Hepatocyte (in vitro differentiated cells): ENCODE results near the gene TPGS2. TPM values are rescaled to one million over a fixed set of nuclear protein-coding genes. Genes with fewer than 3 reads are reported as not detected.
"Not testable (repeated sequence)": the region's sequence is repeated elsewhere in the genome, so short reads cannot be mapped to it uniquely, and the experiment has no call there.

ENCODE experiments used
- DNase-seq: peaks from one replicate; pipeline ENCODE4 v3.0.0-alpha.2; 2016; ENCODE audit warnings: low spot score
- H2AFZ ChIP-seq: fragments of 200-600 bp; sonication (generic); 2 replicates; pipeline ENCODE4 v1.6.0; 2016; ENCODE audit warnings: antibody characterized with exemption, mild to moderate bottlenecking
- H3K27ac ChIP-seq: fragments of 200-600 bp; sonication (generic); 2 replicates; pipeline ENCODE4 v1.5.1; 2016; ENCODE audit warnings: mild to moderate bottlenecking
- H3K27me3 ChIP-seq: fragments of 200-600 bp; sonication (generic); 2 replicates; pipeline ENCODE4 v1.6.1; 2016
- H3K36me3 ChIP-seq: fragments of 200-600 bp; sonication (generic); replicated peaks from 2 replicates; pipeline ENCODE4 v1.5.1; 2016; ENCODE audit warnings: low read depth; ENCODE audit not compliant: insufficient read depth
- H3K4me1 ChIP-seq: fragments of 200-600 bp; sonication (generic); 2 replicates; pipeline ENCODE4 v1.5.1; 2016; ENCODE audit warnings: mild to moderate bottlenecking, moderate library complexity; ENCODE audit not compliant: insufficient read depth
- H3K4me2 ChIP-seq: fragments of 200-600 bp; sonication (generic); 2 replicates; pipeline ENCODE4 v1.6.0; 2016
- H3K4me3 ChIP-seq: fragments of 200-600 bp; sonication (generic); 2 replicates; pipeline ENCODE4 v1.5.1; 2016; ENCODE audit warnings: mild to moderate bottlenecking
- H3K79me2 ChIP-seq: fragments of 200-600 bp; sonication (generic); 2 replicates; pipeline ENCODE4 v1.6.0; 2017; ENCODE audit warnings: mild to moderate bottlenecking
- H3K9me2 ChIP-seq: fragments of 200-600 bp; sonication (generic); replicated peaks from 2 replicates; pipeline ENCODE4 v1.6.0; 2017; ENCODE audit warnings: mild to moderate bottlenecking; ENCODE audit not compliant: insufficient read depth
- H3K9me3 ChIP-seq: fragments of 200-600 bp; sonication (generic); 2 replicates; pipeline ENCODE4 v1.5.1; 2016; ENCODE audit warnings: low read depth, mild to moderate bottlenecking
- H4K20me1 ChIP-seq: fragments of 200-600 bp; sonication (generic); 2 replicates; pipeline ENCODE4 v1.6.0; 2016; ENCODE audit warnings: mild to moderate bottlenecking; ENCODE audit not compliant: insufficient read depth, poor library complexity, severe bottlenecking
- CTCF ChIP-seq: fragments of 200-600 bp; sonication (generic); IDR thresholded peaks from 2 replicates; pipeline ENCODE4 v1.5.1; 2016; ENCODE audit warnings: antibody characterized with exemption, mild to moderate bottlenecking; ENCODE audit not compliant: poor library complexity
- EZH2 ChIP-seq: fragments of 200-600 bp; sonication (generic); IDR thresholded peaks from 2 replicates; pipeline ENCODE4 v1.6.1; 2016; ENCODE audit warnings: antibody characterized with exemption, mild to moderate bottlenecking, borderline replicate concordance
- EZH2phosphoT487 ChIP-seq: fragments of 200-600 bp; sonication (generic); IDR thresholded peaks from one replicate; pipeline ENCODE4 v1.6.1; 2018; ENCODE audit warnings: antibody characterized with exemption, mild to moderate bottlenecking, low read depth, moderate library complexity; ENCODE audit not compliant: unreplicated experiment, severe bottlenecking
- WGBS: methylation state at CpG from one replicate; pipeline ENCODE4 v1.1.6; 2016; ENCODE audit warnings: low lambda C conversion rate; ENCODE audit errors: missing lambda C conversion rate; 5-methylcytosine and 5-hydroxymethylcytosine counted together
- polyA plus RNA-seq: library from polyadenylated mRNA; unstranded; fragments of >200 nt; fragmentation: Nextera tagmentation; extraction: Ambion mirVana; gene quantifications from 2 replicates; pipeline ENCODE4 v1.2.1, GENCODE V29; 2016
- total RNA-seq: library from RNA; depleted of rRNA; stranded (reverse); fragments of >200 nt; gene quantifications from 2 replicates; pipeline ENCODE4 v1.2.3, GENCODE V29; 2014

Gene TPGS2
- 57.0 and 72.4 TPM in 2 replicates for total RNA-seq
- 80.6 and 83.0 TPM in 2 replicates for polyA plus RNA-seq

- no peaks in the 10 kb centered on the region for H3K9me2 ChIP-seq
- H3K27ac ChIP-seq: peak within 1 kb of the TSS; percentile 88
- H3K27me3 ChIP-seq: no peaks in the 10 kb centered on the region
- WGBS: 1% methylated on average over 70 of the region's 83 CpGs
- peak within 1 kb of the TSS; percentile 93 for H3K4me2 ChIP-seq
- H4K20me1 ChIP-seq: no peaks in the 10 kb centered on the region
- peak within 1 kb of the TSS; percentile 84 for H3K4me3 ChIP-seq
- H3K9me3 ChIP-seq: no peaks in the 10 kb centered on the region
- H2AFZ ChIP-seq: peak within 1 kb of the TSS; percentile 91
- peak; percentile 95 for DNase-seq
- no peak for TF ChIP-seq EZH2phosphoT487
- TF ChIP-seq CTCF: peak; percentile 54
- peaks cover 15% of the 10 kb centered on the region for H3K4me1 ChIP-seq
- H3K79me2 ChIP-seq: peaks cover 44% of the 10 kb centered on the region
- H3K36me3 ChIP-seq: no peaks in the 10 kb centered on the region
Observed at GRCh38 chr18:36828630-36829361, at the start of gene TPGS2, which contains the start of gene KIAA1328. Gene TPGS2 (minus strand): TSS chr18:36829002. CDS start chr18:36828767, 235 bp downstream. Gene KIAA1328 (plus strand): TSS chr18:36829127. CDS start chr18:36829139, 12 bp downstream.

GRCh38 chr18:36873826-36874225 is 45.0 kb upstream of the TPGS2 start:
- H4K20me1 ChIP-seq, H3K4me3 ChIP-seq, H3K4me2 ChIP-seq, H3K27ac ChIP-seq, H3K9me2 ChIP-seq, H3K27me3 ChIP-seq, H3K9me3 ChIP-seq, H2AFZ ChIP-seq, H3K4me1 ChIP-seq, H3K36me3 ChIP-seq, H3K79me2 ChIP-seq, DNase-seq: not testable (repeated sequence)

- no peaks in the 10 kb centered on the region for H3K27me3 ChIP-seq
- H4K20me1 ChIP-seq: no peaks in the 10 kb centered on the region
- H3K79me2 ChIP-seq: no peaks in the 10 kb centered on the region
- H3K9me2 ChIP-seq: no peaks in the 10 kb centered on the region
- H3K4me2 ChIP-seq: no peak overlapping the region
- H3K4me1 ChIP-seq: no peaks in the 10 kb centered on the region
- no peak overlapping the region for H3K27ac ChIP-seq
- no peak overlapping the region for H2AFZ ChIP-seq
- TF ChIP-seq EZH2: no peak
- no peak for TF ChIP-seq CTCF
- TF ChIP-seq EZH2phosphoT487: no peak
- H3K36me3 ChIP-seq: no peaks in the 10 kb centered on the region
- no peak overlapping the region for H3K4me3 ChIP-seq
- DNase-seq: no peak
- H3K9me3 ChIP-seq: no peaks in the 10 kb centered on the region
Observed at GRCh38 chr18:36872329-36872728, 43.5 kb upstream of the TPGS2 start.

- DNase-seq: no peak
- H3K4me3 ChIP-seq: no peak overlapping the region
- H3K79me2 ChIP-seq: no peaks in the 10 kb centered on the region
- H3K4me2 ChIP-seq: no peak overlapping the region
- no peaks in the 10 kb centered on the region for H4K20me1 ChIP-seq
- TF ChIP-seq EZH2phosphoT487 (no peak), EZH2 (no peak), CTCF (no peak)
- no peaks in the 10 kb centered on the region for H3K4me1 ChIP-seq
- 87% methylated on average over 3 of the region's 3 CpGs for WGBS
- H2AFZ ChIP-seq: no peak overlapping the region
- H3K36me3 ChIP-seq: no peaks in the 10 kb centered on the region
- H3K27ac ChIP-seq: no peak overlapping the region
- H3K9me2 ChIP-seq: no peaks in the 10 kb centered on the region
- no peaks in the 10 kb centered on the region for H3K27me3 ChIP-seq
- no peaks in the 10 kb centered on the region for H3K9me3 ChIP-seq
Observed at GRCh38 chr18:36871801-36872200, 43.0 kb upstream of the TPGS2 start.
